GM23248 (cell line): Measurements from ENCODE around the gene PTGER2.

Experiments used
- EZH2 ChIP-seq: fragments of 200-600 bp; sonication (generic); IDR thresholded peaks from 2 replicates; pipeline ENCODE4 v1.6.1; 2018; ENCODE audit warnings: antibody characterized with exemption, mild to moderate bottlenecking; ENCODE audit not compliant: insufficient read depth, poor library complexity, severe bottlenecking
- EZH2phosphoT487 ChIP-seq: fragments of 200-600 bp; sonication (generic); IDR thresholded peaks from 2 replicates; pipeline ENCODE4 v1.6.1; 2018; ENCODE audit warnings: antibody characterized with exemption, moderate library complexity, mild to moderate bottlenecking, low read depth; ENCODE audit not compliant: insufficient read depth

DNA sequence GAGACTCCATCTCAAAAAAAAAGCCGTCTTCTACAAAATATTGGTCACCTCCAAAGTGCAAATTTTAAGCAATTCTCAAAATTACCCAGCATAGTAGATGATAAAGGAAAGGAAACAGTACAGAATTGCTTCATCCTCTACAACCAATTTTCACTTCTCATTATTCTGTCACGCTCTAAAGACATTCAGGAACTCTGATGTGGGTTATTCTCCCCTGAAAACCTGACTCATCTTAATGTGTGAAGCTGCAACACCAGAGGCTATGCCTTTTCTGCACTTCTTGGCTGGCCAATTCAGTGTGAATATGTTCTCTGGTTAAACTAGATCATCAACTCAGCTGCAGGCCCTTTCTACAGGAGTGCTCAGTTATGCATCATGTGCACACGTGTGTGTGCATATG lies 11.0 kb downstream of the PTGER2 start:
- TF ChIP-seq EZH2 (no peak), EZH2phosphoT487 (no peak)
